ENCODE measurements around the gene ELP1.
"Not testable (repeated sequence)": the region's sequence is repeated elsewhere in the genome, so short reads cannot be mapped to it uniquely, and the experiment has no call there.

ELP1 gene

GRCh38 chr9:108886594-108887271 is 47.2 kb downstream of the ELP1 start:
- H3K4me1 ChIP-seq (ENCODE audit: control insufficient read depth, insufficient read depth, low read length); POLR2A ChIA-PET; H3K4me3 ChIP-seq (ENCODE audit: low read depth, low read length); H3K9me3 ChIP-seq (ENCODE audit: control insufficient read depth, insufficient read depth, low read depth, low read length); H3K27ac ChIP-seq (ENCODE audit: extremely low read depth, low read depth, low read length): not testable (repeated sequence)
- CTCF ChIA-PET = interaction anchor here (0.6 to 1.0 kb wide), 2 partner anchors 13 to 1585 kb away, joined by 3 to 4 read pairs; no protein-coding TSS in a partner anchor
- peaks cover 12 to 59% of the 10 kb centered on the region in 2 experiments for H3K36me3 ChIP-seq (ENCODE audit: control insufficient read depth in 2 of 2, insufficient read depth in 1 of 2, low read length in 2 of 2)
- TF ChIP-seq SCRT2 (tag by site-specific recombination; IDR thresholded peaks at IDR 0.05) (peak; percentile 56; the same call in 1 of the 2 replicates), SCRT1 (tag by site-specific recombination; IDR thresholded peaks at IDR 0.05; ENCODE audit: borderline replicate concordance) (peak; percentile 42; the same call in 1 of the 2 replicates)

DNA sequence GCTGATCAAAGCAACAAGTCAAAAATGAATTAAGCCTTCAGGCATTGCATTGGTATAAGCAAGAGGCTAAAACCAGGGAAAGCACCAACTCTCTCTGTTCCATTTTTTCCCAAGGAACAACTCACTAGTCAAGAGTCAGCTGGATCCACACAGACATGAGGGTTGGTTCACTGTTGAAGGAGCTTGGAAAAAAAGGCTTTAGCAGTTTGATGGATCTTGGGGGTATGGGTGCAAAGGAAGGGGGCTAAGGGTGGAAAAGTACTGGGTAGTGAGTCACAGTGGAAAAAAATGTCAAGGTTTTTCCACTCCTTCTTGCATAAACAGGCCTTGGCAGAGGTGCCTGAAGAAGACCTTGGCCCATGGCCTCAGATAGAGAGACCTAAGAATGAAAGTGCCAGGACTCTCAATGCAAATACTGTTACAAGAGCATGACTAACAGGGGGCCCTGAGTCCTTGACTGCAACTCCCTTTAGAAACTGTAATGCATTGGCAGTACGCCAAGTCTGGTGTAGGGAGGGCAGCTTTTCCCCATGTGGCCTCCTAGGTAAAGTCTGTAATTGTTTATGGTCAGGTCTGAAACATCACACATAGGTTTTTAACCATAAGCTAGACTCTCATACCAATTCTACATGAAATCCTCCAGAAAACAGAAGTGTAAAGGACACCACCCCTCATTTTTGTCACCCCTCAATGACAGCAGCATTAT is 48.1 kb downstream of the ELP1 start:
- CTCF ChIA-PET = interaction anchor here (0.7 kb wide), 1 partner anchor 1031 kb away, joined by 7 read pairs; no protein-coding TSS in a partner anchor
- TF ChIP-seq TRIM28 (IDR thresholded peaks at IDR 0.05; ENCODE audit: borderline replicate concordance, low read length) (peak; percentile 12; the same call in 1 of the 2 replicates), ZNF530 (tag by site-specific recombination; IDR thresholded peaks at IDR 0.05; ENCODE audit: low read depth) (no peak), ZNF707 (tag by site-specific recombination; IDR thresholded peaks at IDR 0.05) (no peak), ZNF133 (tag by site-specific recombination; IDR thresholded peaks at IDR 0.05) (no peak), ZNF148 (tag by site-specific recombination; IDR thresholded peaks at IDR 0.05; ENCODE audit: borderline replicate concordance) (no peak), OSR2 (tag by site-specific recombination; IDR thresholded peaks at IDR 0.05) (no peak), ZNF398 (tag by site-specific recombination; IDR thresholded peaks at IDR 0.05) (0 out of 2 replicates have a peak, but pooled peaks have one; percentile 20), SP7 (tag by site-specific recombination; IDR thresholded peaks at IDR 0.05) (no peak), ZNF677 (tag by site-specific recombination; IDR thresholded peaks at IDR 0.05) (no peak), MZF1 (tag by site-specific recombination; IDR thresholded peaks at IDR 0.05; ENCODE audit: borderline replicate concordance) (0 out of 2 replicates have a peak, but pooled peaks have one; percentile 48), ZNF335 (tag by site-specific recombination; conservative IDR thresholded peaks at IDR 0.05) (peak; percentile 45), ZNF501 (tag by site-specific recombination; IDR thresholded peaks at IDR 0.05) (no peak), ZSCAN16 (tag by site-specific recombination; IDR thresholded peaks at IDR 0.05) (no peak), ZNF549 (tag by site-specific recombination; IDR thresholded peaks at IDR 0.05) (peak; percentile 42), ZNF558 (tag by site-specific recombination; IDR thresholded peaks at IDR 0.05) (0 out of 2 replicates have a peak, but pooled peaks have one; percentile 16)
- TF ChIP-seq, protein P1, sequence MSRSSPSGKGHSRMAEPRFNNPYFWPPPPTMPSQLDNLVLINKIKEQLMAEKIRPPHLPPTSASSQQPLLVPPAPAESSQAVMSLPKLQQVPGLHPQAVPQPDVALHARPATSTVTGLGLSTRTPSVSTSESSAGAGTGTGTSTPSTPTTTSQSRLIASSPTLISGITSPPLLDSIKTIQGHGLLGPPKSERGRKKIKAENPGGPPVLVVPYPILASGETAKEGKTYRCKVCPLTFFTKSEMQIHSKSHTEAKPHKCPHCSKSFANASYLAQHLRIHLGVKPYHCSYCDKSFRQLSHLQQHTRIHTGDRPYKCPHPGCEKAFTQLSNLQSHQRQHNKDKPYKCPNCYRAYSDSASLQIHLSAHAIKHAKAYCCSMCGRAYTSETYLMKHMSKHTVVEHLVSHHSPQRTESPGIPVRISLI (tag by site-specific recombination; IDR thresholded peaks at IDR 0.05) = no peak
- TF ChIP-seq, protein P2, sequence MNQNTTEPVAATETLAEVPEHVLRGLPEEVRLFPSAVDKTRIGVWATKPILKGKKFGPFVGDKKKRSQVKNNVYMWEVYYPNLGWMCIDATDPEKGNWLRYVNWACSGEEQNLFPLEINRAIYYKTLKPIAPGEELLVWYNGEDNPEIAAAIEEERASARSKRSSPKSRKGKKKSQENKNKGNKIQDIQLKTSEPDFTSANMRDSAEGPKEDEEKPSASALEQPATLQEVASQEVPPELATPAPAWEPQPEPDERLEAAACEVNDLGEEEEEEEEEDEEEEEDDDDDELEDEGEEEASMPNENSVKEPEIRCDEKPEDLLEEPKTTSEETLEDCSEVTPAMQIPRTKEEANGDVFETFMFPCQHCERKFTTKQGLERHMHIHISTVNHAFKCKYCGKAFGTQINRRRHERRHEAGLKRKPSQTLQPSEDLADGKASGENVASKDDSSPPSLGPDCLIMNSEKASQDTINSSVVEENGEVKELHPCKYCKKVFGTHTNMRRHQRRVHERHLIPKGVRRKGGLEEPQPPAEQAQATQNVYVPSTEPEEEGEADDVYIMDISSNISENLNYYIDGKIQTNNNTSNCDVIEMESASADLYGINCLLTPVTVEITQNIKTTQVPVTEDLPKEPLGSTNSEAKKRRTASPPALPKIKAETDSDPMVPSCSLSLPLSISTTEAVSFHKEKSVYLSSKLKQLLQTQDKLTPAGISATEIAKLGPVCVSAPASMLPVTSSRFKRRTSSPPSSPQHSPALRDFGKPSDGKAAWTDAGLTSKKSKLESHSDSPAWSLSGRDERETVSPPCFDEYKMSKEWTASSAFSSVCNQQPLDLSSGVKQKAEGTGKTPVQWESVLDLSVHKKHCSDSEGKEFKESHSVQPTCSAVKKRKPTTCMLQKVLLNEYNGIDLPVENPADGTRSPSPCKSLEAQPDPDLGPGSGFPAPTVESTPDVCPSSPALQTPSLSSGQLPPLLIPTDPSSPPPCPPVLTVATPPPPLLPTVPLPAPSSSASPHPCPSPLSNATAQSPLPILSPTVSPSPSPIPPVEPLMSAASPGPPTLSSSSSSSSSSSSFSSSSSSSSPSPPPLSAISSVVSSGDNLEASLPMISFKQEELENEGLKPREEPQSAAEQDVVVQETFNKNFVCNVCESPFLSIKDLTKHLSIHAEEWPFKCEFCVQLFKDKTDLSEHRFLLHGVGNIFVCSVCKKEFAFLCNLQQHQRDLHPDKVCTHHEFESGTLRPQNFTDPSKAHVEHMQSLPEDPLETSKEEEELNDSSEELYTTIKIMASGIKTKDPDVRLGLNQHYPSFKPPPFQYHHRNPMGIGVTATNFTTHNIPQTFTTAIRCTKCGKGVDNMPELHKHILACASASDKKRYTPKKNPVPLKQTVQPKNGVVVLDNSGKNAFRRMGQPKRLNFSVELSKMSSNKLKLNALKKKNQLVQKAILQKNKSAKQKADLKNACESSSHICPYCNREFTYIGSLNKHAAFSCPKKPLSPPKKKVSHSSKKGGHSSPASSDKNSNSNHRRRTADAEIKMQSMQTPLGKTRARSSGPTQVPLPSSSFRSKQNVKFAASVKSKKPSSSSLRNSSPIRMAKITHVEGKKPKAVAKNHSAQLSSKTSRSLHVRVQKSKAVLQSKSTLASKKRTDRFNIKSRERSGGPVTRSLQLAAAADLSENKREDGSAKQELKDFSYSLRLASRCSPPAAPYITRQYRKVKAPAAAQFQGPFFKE (tag by site-specific recombination; IDR thresholded peaks at IDR 0.05; ENCODE audit: borderline replicate concordance) = no peak

More for the DNA sequence above, 48.1 kb downstream of the ELP1 start:
- Histone ChIP-seq H3K4me3 (ENCODE audit: low read depth, low read length) (no peak overlapping the region), H3K27ac (ENCODE audit: extremely low read depth, low read depth, low read length) (peak overlapping the region; percentile 38; the same call in 1 of the 2 replicates), H3K36me3 (ENCODE audit: control insufficient read depth in 2 of 2, insufficient read depth in 1 of 2, low read length in 2 of 2) (peaks cover 12 to 57% of the 10 kb centered on the region in 2 experiments), H3K4me1 (ENCODE audit: control insufficient read depth, insufficient read depth, low read length) (0 out of 2 replicates have a peak, but pooled peaks cover 2% of the 10 kb centered on the region), H3K9me3 (ENCODE audit: control insufficient read depth, insufficient read depth, low read depth, low read length) (no peaks in the 10 kb centered on the region)
- POLR2A ChIA-PET = no interaction called here

Measured in HEK293 (cell line).